HG02642 (cell line): ENCODE data around the gene FOXK2.

Experiments used
- ATAC-seq: cut with Tn5 transposase; IDR thresholded peaks from one replicate; pipeline ENCODE4 v1.9.1; 2021; ENCODE audit warnings: mild to moderate bottlenecking; ENCODE audit not compliant: unreplicated experiment, poor library complexity

Gene FOXK2

GRCh38 chr17:82586576-82587233 is 67.2 kb downstream of the FOXK2 start:
- no peak for ATAC-seq

GRCh38 chr17:82587234-82588086 is 67.9 kb downstream of the FOXK2 start:
- no peak for ATAC-seq

- no peak for ATAC-seq
Observed at GRCh38 chr17:82588266-82589175, 69.0 kb downstream of the FOXK2 start.

- ATAC-seq, result no peak
Observed at GRCh38 chr17:82589851-82590180, 70.3 kb downstream of the FOXK2 start.

GRCh38 chr17:82590216-82590615 is 70.7 kb downstream of the FOXK2 start:
- no peak for ATAC-seq

- ATAC-seq, result no peak
Observed at GRCh38 chr17:82590881-82591539, 71.5 kb downstream of the FOXK2 start.

GRCh38 chr17:82592289-82592766 is 72.8 kb downstream of the FOXK2 start:
- no peak for ATAC-seq

GRCh38 chr17:82592767-82593589 is 73.4 kb downstream of the FOXK2 start:
- no peak for ATAC-seq

GRCh38 chr17:82593590-82594087 is 74.1 kb downstream of the FOXK2 start:
- no peak for ATAC-seq

GRCh38 chr17:82594571-82594970 is 75.0 kb downstream of the FOXK2 start:
- ATAC-seq, result no peak

GRCh38 chr17:82595893-82596292 is 76.4 kb downstream of the FOXK2 start:
- ATAC-seq, result no peak

GRCh38 chr17:82596296-82596695 is 76.8 kb downstream of the FOXK2 start:
- ATAC-seq, result no peak

- ATAC-seq, result no peak
Observed at GRCh38 chr17:82596837-82597672, 77.5 kb downstream of the FOXK2 start.

- ATAC-seq, result no peak
Observed at GRCh38 chr17:82598256-82599119, 79.0 kb downstream of the FOXK2 start.

GRCh38 chr17:82599674-82600661 is 80.4 kb downstream of the FOXK2 start:
- ATAC-seq, result no peak

- no peak for ATAC-seq
Observed at GRCh38 chr17:82600731-82601446, 81.4 kb downstream of the FOXK2 start.
